Measurements from ENCODE around the gene SLC25A6. TPM values are rescaled to one million over a fixed set of nuclear protein-coding genes. Genes with fewer than 3 reads are reported as not detected.

Gene SLC25A6
- total and polyA plus RNA-seq, 2 donors (not counting 3 experiments of a cell fraction or from before 2014, with no cell fraction given): 410 to 1,153 TPM

DNA sequence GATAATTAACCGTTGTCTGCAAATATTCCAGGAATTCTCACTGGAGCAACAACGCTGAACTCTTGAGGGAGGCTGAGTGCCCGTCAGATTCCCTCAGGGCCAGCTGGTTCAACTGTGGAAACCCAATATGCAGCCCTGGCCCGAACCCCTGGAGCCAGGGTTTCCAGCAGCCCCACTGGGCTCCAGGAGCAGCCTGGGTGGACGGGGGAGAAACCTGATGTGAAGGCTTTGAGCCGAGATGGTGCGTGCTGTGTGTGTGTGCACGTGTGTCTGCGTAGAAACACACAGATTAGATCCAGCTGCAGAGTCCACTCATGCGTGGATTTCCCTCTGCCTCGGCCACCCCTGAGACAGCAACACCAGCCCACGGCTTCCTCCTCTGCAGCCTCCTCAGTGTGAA, 19.4 kb upstream of the SLC25A6 start:
- no TSS peak for BruUV-seq (replicated peaks)
- no peaks in the 10 kb centered on the region for H3K4me1 ChIP-seq (ENCODE audit: control insufficient read depth, extremely low read depth, insufficient read depth, low read length)
- no peaks in the 10 kb centered on the region for H3K9me1 ChIP-seq (replicated peaks; ENCODE audit: control insufficient read depth, extremely low read depth, insufficient read depth, low read length)
- DNase-seq (ENCODE audit: low read depth, low spot score) (no peak), FAIRE-seq (no peak)
- no peak overlapping the region for H3K9ac ChIP-seq (replicated peaks; ENCODE audit: extremely low read depth, insufficient read depth, low read length)
- H3K27me3 ChIP-seq (ENCODE audit: control insufficient read depth in 2 of 2, insufficient read depth in 2 of 2, low read length in 2 of 2): no peaks in the 10 kb centered on the region
- intact Hi-C loops (cut with micrococcal nuclease): no loop called here
- CTCF ChIA-PET: no interaction called here
- no peak overlapping the region for H3K27ac ChIP-seq (ENCODE audit: insufficient read depth, low read depth, low read length)
- no peaks in the 10 kb centered on the region for H3K9me3 ChIP-seq (replicated peaks; ENCODE audit: control insufficient read depth, insufficient read depth, low read length)
- H4K20me1 ChIP-seq (replicated peaks; ENCODE audit: control insufficient read depth, extremely low read depth, insufficient read depth, low read length): no peaks in the 10 kb centered on the region
- H2AFZ ChIP-seq (ENCODE audit: low read depth, low read length): no peak overlapping the region
- POLR2A ChIA-PET: no interaction called here
- H3K4me2 ChIP-seq (ENCODE audit: insufficient read depth, low read length): no peak overlapping the region
- H3K4me3 ChIP-seq (replicated peaks in 1 of 3; ENCODE audit: insufficient read depth in 1 of 3, low read depth in 1 of 3, low read length in 3 of 3): no peak overlapping the region
- dilution Hi-C loops (cut with MboI; ENCODE audit: extremely low pct_ligation_motif_present, low sequenced_read_pairs): no loop called here
- peaks cover 0 to 20% of the 10 kb centered on the region in 2 experiments for H3K36me3 ChIP-seq (ENCODE audit: control insufficient read depth in 2 of 2, extremely low read depth in 1 of 2, insufficient read depth in 2 of 2, low read length in 2 of 2)
- no peaks in the 10 kb centered on the region for H3K79me2 ChIP-seq (ENCODE audit: control insufficient read depth, insufficient read depth, low read length)
- TF ChIP-seq GATA2 (IDR thresholded peaks at IDR 0.05; ENCODE audit: insufficient read depth, insufficient read length, low read depth, low read length) (no peak), POLR2AphosphoS5 (IDR thresholded peaks at IDR 0.05; ENCODE audit: insufficient read depth, low read depth, low read length) (no peak), FOS (IDR thresholded peaks at IDR 0.05; ENCODE audit: borderline replicate concordance, insufficient read depth, low read length) (no peak), JUN (IDR thresholded peaks at IDR 0.05; ENCODE audit: borderline replicate concordance, insufficient read depth, insufficient read length, low read depth) (no peak), POLR2A (IDR thresholded peaks at IDR 0.05; ENCODE audit: low read depth, low read length) (no peak), EZH2 (IDR thresholded peaks at IDR 0.05; ENCODE audit: borderline replicate concordance, low read depth, low read length, severe bottlenecking) (no peak), MYC (IDR thresholded peaks at IDR 0.05; ENCODE audit: low read depth, low read length) (no peak)
- TF ChIP-seq, protein P1, sequence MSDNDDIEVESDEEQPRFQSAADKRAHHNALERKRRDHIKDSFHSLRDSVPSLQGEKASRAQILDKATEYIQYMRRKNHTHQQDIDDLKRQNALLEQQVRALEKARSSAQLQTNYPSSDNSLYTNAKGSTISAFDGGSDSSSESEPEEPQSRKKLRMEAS (IDR thresholded peaks at IDR 0.05; ENCODE audit: insufficient read depth, insufficient read length): no peak
- TF ChIP-seq, protein P2, sequence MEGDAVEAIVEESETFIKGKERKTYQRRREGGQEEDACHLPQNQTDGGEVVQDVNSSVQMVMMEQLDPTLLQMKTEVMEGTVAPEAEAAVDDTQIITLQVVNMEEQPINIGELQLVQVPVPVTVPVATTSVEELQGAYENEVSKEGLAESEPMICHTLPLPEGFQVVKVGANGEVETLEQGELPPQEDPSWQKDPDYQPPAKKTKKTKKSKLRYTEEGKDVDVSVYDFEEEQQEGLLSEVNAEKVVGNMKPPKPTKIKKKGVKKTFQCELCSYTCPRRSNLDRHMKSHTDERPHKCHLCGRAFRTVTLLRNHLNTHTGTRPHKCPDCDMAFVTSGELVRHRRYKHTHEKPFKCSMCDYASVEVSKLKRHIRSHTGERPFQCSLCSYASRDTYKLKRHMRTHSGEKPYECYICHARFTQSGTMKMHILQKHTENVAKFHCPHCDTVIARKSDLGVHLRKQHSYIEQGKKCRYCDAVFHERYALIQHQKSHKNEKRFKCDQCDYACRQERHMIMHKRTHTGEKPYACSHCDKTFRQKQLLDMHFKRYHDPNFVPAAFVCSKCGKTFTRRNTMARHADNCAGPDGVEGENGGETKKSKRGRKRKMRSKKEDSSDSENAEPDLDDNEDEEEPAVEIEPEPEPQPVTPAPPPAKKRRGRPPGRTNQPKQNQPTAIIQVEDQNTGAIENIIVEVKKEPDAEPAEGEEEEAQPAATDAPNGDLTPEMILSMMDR (IDR thresholded peaks at IDR 0.05; ENCODE audit: extremely low read depth in 1 of 2, insufficient read depth in 1 of 2, low read depth in 1 of 2, low read length in 2 of 2): no peak

Measured in endothelial cell of umbilical vein (primary cell).